ENCODE measurements around the gene AMZ1.

Gene AMZ1

DNA sequence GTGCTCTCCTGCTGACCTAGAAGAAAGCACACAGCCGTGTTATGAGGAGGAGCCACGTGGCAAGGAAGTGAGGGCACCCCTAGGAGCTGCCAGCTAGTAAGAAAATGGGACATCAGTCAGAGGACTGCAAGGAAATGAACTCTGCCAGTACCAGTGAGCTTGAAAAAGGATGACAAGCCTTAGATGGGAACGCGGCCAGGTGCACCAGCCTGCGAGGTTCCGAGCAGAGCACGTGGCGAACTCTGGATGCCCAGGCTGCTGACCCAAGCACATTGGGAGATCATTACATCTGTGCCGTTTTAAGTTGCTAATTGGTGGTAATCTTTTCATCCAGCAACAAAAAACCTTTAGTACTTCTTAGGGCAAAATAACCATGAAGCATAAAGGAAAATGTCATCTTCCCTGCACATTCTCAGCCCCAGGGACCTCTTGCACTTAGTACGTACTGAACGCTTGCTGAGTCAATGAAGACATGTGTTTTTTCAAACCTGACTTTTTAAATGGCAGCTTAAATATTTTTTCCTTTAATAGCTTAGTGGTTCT is 69.4 kb downstream of the AMZ1 start:
- DNase-seq, result no peak

DNA sequence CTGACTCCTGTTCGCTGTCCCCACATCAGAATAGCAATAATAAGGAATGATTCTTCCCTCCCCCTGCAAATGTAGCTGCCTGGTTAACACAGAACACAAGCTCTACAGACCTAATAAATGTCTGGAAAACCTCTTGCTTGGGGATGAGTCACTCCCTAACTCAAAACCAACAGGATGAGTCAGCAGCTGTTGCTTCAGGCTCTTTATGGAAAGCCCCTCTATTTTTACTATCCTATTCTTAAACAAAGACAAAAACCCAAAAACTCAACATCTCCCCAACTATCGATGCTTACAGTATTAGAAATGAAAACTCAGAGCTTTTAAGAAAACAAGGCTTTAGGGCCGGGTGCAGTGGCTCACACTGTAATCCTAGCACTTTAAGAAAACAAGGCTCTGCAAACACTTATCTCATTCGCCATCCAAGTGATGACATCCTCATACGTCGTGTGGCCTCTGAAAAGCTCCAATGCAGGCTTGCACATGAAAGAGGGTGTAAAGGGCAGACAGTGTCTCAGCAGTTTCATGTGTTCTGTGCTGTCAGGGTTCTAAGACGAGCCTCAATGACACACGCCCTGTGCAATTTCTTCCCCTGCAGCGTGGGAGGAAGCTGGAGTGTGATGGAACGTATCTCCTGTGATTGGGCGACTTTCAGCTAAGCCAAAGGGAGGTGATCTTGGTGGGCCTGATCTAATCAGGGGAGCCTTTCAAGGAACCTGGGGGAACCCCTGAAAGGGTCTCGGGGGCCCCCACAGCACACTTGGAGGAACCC is 70.1 kb downstream of the AMZ1 start:
- DNase-seq, result peak; percentile 97

DNA sequence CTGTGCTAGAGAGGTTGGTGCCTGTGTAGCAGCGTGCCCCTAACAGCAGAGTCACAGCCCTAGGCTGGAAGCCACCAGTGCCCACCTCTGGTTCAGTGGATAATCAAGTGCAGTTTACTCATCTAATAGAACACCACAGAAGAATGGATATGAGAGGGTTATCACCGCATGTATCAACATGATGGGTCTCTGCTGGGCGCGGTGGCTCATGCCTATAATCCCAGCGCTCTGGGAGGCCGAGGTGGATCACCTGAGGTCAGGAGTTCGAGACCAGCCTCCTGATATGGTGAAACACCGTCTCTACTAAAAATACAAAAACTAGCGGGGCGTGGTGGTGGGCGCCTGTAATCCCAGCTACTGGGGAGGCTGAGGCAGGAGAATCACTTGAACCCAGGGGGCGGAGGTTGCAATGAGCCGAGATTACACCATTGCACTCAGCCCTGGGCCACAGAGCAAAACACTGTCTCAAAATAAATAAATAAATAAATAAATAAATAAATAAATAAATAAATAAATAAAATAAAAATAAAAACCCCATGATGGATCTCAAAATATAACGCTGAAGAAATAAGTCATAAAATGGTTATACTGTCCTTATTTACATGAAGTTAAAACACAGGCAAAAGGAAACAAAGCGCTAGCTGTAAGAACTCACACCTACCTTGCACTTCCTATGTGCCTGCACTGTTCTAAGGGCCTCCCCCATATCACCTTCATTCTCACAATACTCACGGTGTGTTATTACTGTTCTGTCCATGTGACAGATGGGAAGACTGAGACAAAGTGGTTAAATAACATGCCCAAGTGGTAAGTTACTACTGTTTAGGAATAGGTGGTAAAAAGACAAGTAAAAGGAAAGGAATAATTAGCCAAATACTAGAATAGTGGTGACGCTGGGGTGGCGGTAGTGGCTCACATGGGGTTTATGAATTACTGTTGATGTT is 70.9 kb downstream of the AMZ1 start:
- DNase-seq, result no peak

DNA sequence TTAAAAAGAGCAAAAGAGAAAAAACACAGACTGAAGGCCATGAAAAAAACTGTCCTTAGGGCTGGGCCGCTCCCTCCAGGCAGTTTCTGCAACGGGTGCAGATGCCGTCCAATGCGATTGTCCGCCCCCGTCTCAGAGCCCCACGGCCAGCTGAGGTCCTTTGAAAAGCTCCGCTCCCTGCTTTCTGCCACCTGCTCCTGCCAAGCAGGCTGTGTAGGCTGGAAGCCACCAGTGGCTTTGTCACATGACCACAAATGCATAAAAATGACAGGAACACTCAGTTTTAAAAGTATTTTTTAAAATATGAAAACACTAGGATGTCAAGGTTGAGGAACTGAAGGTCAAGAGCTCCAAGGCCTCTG is 71.7 kb downstream of the AMZ1 start:
- no peak for DNase-seq

DNA sequence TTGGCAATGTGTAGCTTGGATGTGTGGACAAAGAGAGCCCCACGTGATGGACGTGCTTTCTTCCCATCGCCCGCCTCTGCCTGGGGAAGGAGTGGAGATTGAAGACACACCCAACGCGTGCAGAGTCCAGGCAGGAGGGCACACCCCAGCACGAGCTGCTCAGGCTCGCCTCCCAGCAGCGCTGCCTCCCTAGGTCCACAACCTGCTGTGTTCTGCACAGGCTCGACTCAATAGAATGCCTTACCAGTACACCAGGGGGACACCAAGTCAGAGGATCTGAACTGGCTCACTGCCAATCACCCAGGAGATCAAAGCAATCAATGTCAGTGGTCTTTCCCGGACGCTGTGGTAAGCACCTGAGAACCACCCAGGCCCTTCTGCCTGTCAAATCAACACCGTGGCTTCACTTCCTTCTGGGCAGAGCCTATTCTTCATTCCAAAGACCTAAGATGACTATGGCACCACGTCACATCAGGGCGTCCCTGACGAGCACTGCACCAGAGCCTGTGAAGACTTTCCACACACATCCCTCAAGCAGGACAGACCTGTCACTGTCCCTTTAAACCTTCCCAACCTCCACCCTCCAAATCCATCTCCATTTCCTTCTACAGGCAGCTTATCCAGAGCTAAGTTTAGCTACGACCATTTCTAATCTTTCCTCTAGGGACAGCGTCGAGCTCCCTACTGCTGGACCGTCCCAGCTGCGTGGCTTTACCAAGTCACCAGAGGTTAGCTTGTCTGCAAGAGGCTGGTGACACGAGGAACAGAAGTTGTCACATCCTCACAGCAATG is 72.3 kb downstream of the AMZ1 start:
- peak; percentile 71 for DNase-seq

DNA sequence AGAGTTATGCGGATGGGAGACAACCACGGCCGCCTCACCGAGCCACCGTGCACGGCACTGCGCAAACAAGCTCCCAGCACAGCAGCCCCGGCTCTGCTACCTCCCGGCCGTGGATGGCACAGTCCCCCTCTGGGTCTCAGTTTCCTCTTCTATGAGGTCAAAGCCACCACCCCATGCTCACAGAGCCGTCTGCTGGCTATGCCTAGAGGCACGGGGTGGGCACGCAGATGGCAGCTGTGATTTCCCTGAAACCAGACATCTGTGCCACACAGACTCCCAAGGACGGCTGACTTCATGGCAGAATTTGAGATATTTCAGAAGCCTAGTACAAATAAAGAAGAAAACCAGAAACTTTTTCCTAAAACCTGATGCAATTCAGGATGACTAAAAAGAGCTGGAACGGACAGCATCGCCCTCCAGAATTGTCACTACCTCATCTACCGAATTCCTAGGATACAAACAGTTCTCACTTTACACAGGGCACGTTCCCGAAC is 73.2 kb downstream of the AMZ1 start:
- DNase-seq, result no peak

DNA sequence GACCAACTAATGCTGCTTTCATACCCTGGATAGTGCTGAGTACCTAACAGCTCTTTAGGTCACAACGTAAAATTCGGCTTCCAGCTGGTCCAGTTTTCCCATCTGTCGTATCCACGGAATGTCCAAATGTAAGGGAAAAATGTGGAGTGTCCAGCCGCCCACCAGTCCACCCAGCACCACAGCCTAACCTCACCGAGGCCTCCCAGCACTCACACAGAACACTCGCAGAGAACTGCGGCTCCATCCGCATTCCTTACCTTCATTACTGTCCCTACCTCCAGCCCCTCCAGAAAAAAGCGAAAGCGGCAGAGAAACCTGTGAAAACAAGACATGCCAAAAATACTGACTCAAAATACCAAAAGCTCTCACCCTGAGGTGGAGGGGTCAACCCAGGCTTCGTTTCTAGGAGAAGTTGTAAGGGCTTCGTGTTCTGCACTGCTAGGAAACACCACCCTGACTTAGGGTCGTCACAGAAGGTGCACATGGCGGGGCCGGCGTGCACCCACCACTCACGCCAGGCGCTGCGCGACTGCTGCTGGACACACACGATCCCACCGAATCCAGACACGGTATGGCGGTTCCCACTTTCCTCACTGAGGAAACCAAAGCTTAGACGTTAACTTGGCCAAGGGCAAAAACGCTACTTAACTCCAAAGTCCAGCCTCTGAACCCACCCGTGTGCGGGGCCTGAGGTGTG is 73.9 kb downstream of the AMZ1 start:
- DNase-seq, result no peak

DNA sequence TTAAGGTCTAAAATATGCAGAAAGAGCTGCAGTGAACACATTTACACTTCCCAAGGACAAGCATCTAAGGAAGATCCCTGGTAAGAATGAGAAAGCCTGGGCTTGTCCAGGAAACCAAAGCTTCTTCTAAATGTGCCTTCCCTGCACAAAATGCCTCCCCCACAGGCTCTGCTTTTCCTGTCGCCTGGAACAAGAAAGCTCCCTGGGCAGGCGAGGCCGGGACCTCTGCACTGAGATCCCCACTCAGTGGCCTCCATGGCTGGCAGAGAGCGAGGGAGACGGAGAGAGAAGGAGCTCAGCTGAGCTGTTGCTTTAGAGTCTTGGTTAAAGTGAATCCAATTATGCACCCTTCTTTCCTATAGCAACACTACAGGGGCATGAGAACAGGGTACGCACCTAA is 75.6 kb downstream of the AMZ1 start:
- no peak for DNase-seq

DNA sequence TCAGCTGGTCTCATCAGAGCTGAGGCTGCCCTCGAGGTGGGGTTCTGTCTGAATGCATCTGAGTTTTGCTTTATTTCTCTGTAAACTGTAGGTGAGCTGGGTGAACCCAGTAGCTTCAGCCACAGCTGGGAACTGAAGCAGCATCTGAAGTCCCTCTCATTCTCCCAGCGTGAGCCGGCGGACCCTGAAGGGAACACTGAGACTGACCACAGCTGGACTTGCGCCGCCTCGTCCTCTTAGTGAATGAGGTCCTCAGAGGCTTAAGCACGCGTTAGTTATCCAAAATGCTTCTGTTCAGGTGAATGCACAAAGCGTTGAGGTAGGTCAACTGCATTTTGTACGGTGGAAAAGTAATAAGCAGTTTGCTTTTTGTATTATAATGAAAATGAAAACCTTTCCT is 76.6 kb downstream of the AMZ1 start:
- no peak for DNase-seq
